Activated CD8-positive, alpha-beta memory T cell treated with anti-CD3 and anti-CD28 coated beads, Interleukin-2, amount 50 U/mL, for 1 hour (primary cell): Measurements from ENCODE around the gene LARGE1.
"Not testable (repeated sequence)": the region's sequence is repeated elsewhere in the genome, so short reads cannot be mapped to it uniquely, and the experiment has no call there.

Experiments
- DNase-seq: peaks from one replicate; pipeline ENCODE4 v3.0.0-alpha.2; 2020; ENCODE audit errors: extremely low read depth

LARGE1 gene

GRCh38 chr22:33600113-33600512 lies 320.2 kb downstream of the LARGE1 start:
- DNase-seq: no peak

- no peak for DNase-seq
Measured at GRCh38 chr22:33599596-33599995, 320.7 kb downstream of the LARGE1 start.

DNA sequence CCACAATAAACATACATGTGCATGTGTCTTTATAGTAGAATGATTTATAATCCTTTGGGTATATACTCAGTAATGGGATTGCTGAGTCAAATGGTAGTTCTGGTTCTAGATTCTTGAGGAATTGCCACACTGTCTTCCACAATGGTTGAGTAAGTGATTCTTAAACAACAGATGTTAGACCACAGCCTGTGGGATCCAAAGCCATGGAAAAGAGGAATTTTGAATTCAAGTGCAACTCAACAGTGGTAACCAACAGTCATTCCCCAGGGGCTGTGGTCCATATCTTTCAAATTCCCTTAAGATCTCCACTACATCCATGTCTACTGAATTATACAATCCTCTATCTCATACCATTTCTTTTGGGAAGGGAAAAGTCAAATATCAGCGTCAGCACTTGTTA lies 321.5 kb downstream of the LARGE1 start:
- DNase-seq: no peak

- no peak for DNase-seq
Measured at GRCh38 chr22:33597274-33597985, 322.8 kb downstream of the LARGE1 start.

GRCh38 chr22:33593818-33594217 lies 326.5 kb downstream of the LARGE1 start:
- no peak for DNase-seq

DNA sequence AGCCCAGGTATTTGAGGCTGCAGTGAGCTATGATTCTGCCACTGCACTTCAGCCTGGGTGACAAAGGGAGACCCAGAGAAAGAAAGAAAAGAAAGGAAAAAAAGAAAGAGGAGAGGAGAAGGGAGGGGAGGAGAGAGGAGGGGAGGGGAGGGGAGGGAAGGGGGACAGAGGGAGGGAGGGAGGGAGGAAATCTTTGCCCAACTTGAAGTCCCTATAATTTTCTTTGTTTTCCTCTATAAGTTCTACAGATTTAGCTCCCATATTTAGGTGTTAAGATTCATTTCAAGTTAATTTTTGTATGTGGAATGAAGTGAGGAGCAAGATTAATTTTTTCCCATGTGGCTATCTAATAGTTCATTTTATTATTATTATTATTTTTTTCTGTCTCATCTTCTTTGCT lies 328.3 kb downstream of the LARGE1 start:
- no peak for DNase-seq

- DNase-seq: no peak
Measured at GRCh38 chr22:33589297-33589696, 331.0 kb downstream of the LARGE1 start.

DNA sequence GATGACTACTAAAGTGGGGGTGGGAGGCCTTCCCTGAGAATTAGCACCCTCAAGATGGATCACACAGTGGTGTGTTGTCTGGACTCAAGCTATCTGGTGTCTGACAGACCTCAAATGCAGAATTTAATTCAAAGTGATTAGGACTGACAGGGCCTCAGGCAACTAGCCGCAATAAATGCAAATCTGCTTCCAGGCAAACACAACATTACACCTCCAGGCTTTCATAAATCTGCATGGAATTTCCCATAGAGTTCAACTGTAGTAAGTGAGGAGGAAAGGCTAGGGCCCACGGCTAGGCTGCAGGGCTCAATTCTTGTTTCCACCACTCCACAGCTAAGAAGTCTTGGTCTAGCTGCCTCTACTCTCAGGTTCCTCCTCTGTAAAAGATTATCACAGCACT lies 331.4 kb downstream of the LARGE1 start:
- no peak for DNase-seq

DNA sequence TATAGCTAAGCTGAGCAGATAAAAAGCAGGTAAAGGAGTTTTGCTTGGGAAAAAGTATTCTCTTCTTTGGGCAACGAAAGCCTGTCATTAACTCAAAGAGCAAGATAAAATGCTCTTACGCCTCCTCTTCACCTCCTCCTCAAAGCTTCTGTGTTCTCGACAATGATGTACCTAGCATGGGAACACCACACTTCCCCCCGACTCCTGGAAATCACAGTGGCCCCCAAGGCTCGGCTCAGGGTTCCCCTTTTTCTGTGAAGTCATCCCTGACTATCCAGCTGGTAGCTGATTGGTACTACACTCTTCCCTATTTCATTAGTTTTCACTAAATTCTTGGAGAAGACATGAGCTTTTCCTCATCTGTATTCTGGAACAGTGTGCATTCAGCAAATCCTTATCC lies 336.1 kb downstream of the LARGE1 start:
- DNase-seq: no peak

DNA sequence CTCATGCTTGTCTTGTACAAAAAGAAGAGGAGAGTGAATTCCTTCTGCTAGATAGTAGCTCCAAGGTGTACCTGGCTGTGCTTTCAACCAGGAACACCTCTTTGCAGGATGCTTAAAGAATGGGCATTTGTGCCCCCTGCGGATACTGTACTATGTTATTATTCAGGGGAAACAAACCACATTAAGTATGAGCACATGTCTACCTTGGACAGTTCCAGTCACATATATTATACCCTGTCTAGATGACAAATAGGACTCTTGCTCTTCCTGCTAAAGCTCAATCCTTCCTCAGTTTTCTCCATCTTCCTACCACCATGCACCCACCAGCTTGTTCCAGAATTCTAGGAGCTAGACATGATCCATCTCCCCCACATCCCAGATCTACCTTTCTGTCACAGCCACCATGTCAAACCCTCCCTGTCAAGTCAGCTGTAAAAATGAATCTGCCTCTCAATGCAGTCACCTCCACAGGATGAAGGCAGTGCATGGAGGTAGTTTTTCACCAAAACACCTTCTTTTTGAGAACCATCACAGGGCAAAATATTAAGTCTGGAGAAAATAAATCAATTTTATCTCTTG lies 337.4 kb downstream of the LARGE1 start:
- DNase-seq: no peak

DNA sequence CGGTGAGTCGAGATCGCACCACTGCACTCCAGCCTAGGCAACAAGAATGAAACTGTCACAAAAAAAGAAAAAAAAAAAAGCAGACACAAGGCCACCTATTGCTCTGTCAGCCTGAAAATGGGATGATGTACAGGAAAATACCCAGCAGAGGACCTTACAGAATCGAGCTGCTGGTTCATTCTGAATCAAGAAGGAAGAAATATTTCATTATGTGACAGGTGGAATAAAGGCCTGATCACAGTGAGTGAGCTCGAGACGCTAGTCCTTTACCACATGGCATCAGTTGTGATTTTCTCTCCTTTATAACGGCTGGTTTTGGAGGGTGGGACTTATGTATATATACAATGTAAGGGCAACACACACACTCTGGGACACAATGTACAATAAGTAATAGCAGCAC lies 340.0 kb downstream of the LARGE1 start:
- DNase-seq: no peak

- DNase-seq: no peak
Measured at GRCh38 chr22:33579448-33580093, 340.7 kb downstream of the LARGE1 start.

GRCh38 chr22:33578752-33579151 lies 341.5 kb downstream of the LARGE1 start:
- DNase-seq: no peak

DNA sequence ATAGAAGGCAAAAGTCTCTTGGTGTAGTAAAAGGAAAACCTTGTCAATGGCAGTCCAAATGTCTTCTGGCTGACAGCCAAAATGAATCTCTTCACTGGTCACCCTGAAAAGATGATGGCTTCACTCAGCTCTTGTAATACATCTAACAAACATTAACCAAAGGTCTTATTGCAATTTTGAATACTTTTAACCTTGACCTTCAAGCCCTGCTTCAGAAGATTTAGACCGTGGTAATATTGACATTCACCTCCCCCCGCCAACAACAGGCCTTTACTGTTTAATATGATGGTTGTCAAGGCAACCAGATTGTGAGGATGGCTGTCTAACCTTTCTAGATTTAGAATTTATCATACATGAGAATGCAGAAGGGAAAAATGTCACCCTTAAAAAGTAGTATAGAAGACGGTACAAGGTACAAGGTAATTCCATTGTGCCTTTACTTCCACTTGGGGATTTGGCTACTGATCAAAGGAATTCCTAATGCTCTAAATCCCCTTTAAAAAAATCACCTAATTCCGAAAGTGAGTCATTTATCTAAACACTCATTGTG lies 342.3 kb downstream of the LARGE1 start:
- no peak for DNase-seq

DNA sequence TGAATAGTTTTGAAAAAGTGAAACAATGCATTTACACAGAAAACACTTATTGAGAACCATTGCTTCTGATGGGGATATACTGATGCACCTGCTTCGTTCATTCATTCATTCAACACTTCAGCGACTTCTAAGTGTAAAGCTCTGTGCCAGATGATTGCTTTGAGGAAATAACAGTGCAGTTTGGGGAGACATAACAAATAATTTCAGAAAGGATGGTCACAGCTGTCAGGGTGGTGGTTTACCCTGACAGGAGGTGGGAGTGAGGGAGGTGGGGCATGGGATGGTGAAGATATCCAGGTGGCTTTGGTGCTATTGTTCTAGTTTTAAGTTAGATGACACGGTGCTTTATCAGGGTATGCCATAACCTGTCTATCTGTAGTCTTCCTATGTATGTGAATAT lies 344.1 kb downstream of the LARGE1 start:
- no peak for DNase-seq

GRCh38 chr22:33575771-33576170 lies 344.5 kb downstream of the LARGE1 start:
- DNase-seq: no peak

DNA sequence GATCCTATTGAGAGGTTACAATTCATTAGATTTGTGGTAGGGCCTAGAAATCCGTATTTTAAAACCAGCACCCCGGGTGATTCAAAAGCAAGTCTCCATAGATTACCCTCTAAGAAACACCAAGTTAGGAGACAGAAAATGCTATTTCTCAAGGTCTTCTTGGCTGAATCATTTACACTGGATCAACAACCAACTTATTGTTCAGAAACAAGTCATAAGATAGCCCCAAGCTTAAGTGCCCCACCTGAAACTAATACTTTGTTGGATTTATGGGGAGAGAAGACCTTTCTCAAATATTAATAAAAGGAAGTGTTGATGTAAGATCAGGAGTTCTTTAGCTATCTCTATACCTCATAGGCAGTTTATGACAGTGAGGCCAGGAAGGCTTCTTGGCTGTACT lies 345.2 kb downstream of the LARGE1 start:
- no peak for DNase-seq

GRCh38 chr22:33573479-33573878 lies 346.8 kb downstream of the LARGE1 start:
- DNase-seq: no peak

DNA sequence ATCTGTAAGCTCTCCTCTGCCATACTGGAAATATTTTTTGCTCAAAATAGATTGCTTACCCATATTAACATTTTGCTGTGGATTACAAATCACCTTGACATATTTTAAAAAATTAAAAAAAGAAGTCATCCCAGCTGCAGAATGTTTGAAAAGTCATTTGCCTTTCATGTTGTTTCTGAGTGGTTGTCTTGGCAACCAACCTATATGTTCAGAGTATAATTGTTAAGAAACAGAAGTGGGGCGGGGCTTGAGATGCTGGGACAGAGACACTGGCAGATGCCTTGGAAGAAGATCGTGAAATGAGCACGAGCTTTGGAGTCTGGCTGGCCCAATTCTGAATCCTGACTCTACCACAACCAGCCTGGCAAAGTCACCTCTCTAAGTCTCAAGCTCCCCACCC lies 348.2 kb downstream of the LARGE1 start:
- no peak for DNase-seq

DNA sequence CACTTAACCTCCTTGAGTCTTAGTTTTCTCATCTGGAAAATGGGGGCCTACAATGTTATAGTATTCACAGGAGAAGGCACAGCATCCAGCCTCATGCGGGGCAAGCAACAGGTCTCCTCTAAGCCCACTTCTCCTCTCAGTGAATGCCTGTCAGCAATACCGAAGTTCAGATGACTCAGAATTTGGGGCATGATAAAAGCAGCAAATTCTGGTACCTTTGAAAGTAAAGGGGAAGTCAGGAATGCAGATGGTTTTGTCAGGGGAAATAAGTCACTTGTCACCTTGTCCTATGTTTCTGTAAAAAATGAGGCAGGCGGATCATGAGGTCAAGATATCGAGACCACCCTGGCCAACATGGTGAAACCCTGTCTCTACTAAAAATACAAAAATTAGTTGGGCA lies 350.2 kb downstream of the LARGE1 start:
- DNase-seq: no peak

- DNase-seq: no peak
Measured at GRCh38 chr22:33569559-33569958, 350.7 kb downstream of the LARGE1 start.

DNA sequence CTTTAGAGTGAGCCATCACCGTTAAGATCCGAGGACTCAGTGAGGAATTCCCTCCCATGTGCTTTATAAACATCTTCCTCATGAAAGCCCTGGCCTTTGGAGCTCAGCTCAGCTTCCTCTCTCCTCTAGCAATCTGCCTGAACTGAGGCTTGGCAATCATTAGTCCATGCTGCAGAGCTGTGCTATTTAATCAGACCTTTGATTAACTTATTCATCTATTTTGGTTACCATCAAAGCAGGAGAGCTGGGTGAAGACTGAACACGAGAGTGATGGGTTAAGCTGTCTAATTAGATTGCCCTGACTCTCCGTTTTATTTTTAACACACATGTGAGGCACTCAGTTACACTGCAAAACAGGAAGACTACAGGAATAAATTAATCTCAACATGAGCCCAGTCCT lies 351.3 kb downstream of the LARGE1 start:
- DNase-seq: no peak

GRCh38 chr22:33566495-33566894 lies 353.8 kb downstream of the LARGE1 start:
- not testable (repeated sequence) for DNase-seq
